Testis (tissue), 2 donors: ENCODE data around the gene CCPG1.

ENCODE experiments used
- CTCF ChIP-seq, 3 experiments: fragments of 450-650 bp in 2 of 3; fragments of 200-600 bp in 1 of 3; sonication (generic) in 1 of 3; IDR thresholded peaks; one replicate each; pipeline ENCODE4 v1.5.1; 2016 to 2019; ENCODE audit warnings: antibody characterized with exemption in 3 of 3, mild to moderate bottlenecking in 2 of 3, moderate library complexity in 1 of 3
- POLR2A ChIP-seq: fragments of 450-650 bp; IDR thresholded peaks from one replicate; pipeline ENCODE4 v1.6.1; 2017; ENCODE audit warnings: antibody characterized with exemption, mild to moderate bottlenecking, moderate library complexity

- TF ChIP-seq CTCF (IDR thresholded peaks at IDR 0.05) (no peak), POLR2A (no peak)
These were observed 35.3 kb downstream of the CCPG1 start for GRCh38 chr15:55372701-55373440.
